Peyer's patch (tissue), 4 donors: ENCODE data around the gene KIF7. TPM values are rescaled to one million over a fixed set of nuclear protein-coding genes. Genes with fewer than 3 reads are reported as not detected.

Experiments used
- DNase-seq, 3 donors: peaks; one replicate each; pipeline ENCODE4 v3.0.0-alpha.2; 2017 to 2019
- H3K27ac ChIP-seq, 4 donors: fragments of 200-600 bp; sonication (generic); one replicate each; pipeline ENCODE4 v1.5.1; 2016 to 2019
- H3K27me3 ChIP-seq, 2 donors: fragments of 200-600 bp; sonication (generic); one replicate each; pipeline ENCODE4 v1.5.1; 2019
- H3K36me3 ChIP-seq, 3 donors: fragments of 200-600 bp; sonication (generic); one replicate each; pipeline ENCODE4 v1.5.1; 2016 to 2019
- H3K4me1 ChIP-seq, 4 donors: fragments of 200-600 bp; sonication (generic); one replicate each; pipeline ENCODE4 v1.5.1; 2016 to 2019
- H3K4me3 ChIP-seq, 4 donors: fragments of 200-600 bp; sonication (generic); 1 replicate in 3 of 4; 2 replicates in 1 of 4; pipeline ENCODE4 v1.5.1; 2016 to 2019; ENCODE audit warnings: mild to moderate bottlenecking in 1 of 4
- H3K9me3 ChIP-seq, 4 donors: fragments of 200-600 bp; sonication (generic); one replicate each; pipeline ENCODE4 v1.5.1; 2016 to 2019; ENCODE audit warnings: mild to moderate bottlenecking in 1 of 4
- CTCF ChIP-seq, 6 experiments: fragments of 450-650 bp in 4 of 6; fragments of 200-600 bp in 2 of 6; sonication (generic) in 1 of 6; IDR thresholded peaks; one replicate each; pipeline ENCODE4 v1.5.1; 2017 to 2019; ENCODE audit warnings: antibody characterized with exemption in 6 of 6, mild to moderate bottlenecking in 3 of 6, moderate library complexity in 1 of 6
- POLR2A ChIP-seq, 2 donors: fragments of 450-650 bp; IDR thresholded peaks; one replicate each; pipeline ENCODE4 v1.5.1; 2017; ENCODE audit warnings: antibody characterized with exemption in 2 of 2, mild to moderate bottlenecking in 2 of 2, moderate library complexity in 2 of 2
- total RNA-seq, 4 donors: library from RNA; depleted of rRNA; stranded (reverse); fragments of >200 nt; gene quantifications; one replicate each; pipeline ENCODE4 v1.1.0, GENCODE V29; 2016

Gene KIF7, protein sequence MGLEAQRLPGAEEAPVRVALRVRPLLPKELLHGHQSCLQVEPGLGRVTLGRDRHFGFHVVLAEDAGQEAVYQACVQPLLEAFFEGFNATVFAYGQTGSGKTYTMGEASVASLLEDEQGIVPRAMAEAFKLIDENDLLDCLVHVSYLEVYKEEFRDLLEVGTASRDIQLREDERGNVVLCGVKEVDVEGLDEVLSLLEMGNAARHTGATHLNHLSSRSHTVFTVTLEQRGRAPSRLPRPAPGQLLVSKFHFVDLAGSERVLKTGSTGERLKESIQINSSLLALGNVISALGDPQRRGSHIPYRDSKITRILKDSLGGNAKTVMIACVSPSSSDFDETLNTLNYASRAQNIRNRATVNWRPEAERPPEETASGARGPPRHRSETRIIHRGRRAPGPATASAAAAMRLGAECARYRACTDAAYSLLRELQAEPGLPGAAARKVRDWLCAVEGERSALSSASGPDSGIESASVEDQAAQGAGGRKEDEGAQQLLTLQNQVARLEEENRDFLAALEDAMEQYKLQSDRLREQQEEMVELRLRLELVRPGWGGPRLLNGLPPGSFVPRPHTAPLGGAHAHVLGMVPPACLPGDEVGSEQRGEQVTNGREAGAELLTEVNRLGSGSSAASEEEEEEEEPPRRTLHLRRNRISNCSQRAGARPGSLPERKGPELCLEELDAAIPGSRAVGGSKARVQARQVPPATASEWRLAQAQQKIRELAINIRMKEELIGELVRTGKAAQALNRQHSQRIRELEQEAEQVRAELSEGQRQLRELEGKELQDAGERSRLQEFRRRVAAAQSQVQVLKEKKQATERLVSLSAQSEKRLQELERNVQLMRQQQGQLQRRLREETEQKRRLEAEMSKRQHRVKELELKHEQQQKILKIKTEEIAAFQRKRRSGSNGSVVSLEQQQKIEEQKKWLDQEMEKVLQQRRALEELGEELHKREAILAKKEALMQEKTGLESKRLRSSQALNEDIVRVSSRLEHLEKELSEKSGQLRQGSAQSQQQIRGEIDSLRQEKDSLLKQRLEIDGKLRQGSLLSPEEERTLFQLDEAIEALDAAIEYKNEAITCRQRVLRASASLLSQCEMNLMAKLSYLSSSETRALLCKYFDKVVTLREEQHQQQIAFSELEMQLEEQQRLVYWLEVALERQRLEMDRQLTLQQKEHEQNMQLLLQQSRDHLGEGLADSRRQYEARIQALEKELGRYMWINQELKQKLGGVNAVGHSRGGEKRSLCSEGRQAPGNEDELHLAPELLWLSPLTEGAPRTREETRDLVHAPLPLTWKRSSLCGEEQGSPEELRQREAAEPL (N-terminal part only)
- total RNA-seq = 10 to 100 TPM in 1 of 4 donors, 1 to 10 TPM in 3; 1.1 to 13.2 (median 2.3) TPM

DNA sequence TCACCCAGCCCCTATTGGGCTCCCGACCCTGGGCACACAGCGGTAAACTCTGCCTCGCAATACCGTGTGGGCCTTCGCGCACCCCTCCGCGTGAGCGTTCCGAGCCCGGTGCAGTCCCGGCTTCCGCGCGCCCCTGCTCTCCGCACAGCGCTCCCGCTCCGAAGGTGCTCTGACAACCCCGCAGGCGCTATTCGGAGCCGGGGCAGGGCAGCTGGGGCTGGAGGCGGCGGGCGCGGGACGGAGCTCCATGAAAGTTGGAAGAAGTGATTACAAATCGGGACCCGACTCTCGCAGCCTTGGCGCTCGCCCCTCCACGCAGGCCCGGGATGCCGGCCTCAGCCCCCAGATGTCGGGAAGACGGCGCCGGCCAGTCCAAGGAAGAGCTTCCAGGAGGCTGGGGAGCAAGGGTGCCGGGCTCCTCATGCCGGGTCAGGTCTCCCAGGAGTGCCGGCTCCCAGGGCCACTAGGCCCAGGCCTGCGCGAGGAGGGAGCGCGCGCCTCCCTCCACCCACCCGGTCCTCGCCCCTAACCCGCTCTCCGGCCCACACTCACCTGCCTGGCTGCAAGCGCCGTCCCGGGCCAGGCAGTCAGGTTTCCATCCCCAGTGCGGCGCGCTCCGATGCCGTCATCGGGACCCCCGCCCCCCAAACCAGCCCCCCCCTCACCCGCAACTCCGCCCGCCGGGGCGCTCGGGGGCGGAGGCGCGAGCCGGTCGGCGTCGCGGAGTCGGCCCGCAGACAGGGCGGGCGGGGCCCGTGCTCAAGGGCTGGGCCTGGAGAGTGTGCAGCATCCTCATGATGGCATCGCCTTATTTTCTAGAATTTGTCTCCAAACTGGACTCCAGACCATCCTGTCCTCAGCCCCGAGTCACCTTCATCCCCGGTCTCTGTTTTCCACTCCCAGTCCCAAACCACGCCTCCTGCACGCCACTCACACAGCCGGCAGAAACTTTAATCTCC, at the start of gene KIF7:
Gene KIF7 (minus strand): TSS at position 621 of the 959 bp plus-strand sequence. CDS start 2,537 bp downstream, outside the sequence.
- Histone ChIP-seq H3K36me3 (no peaks in the 10 kb centered on the region), H3K27me3 (peaks cover 0 to 7% of the 10 kb centered on the region in 2 donors)

GRCh38 chr15:89704411-89704810, 49.1 kb upstream of the KIF7 start:
- no peaks in the 10 kb centered on the region for H3K4me1 ChIP-seq
- no peak overlapping the region for H3K4me3 ChIP-seq
- no peaks in the 10 kb centered on the region for H3K36me3 ChIP-seq
- H3K27ac ChIP-seq = no peak overlapping the region
- no peak for TF ChIP-seq CTCF (IDR thresholded peaks at IDR 0.05)
- TF ChIP-seq POLR2A (IDR thresholded peaks at IDR 0.05) = no peak
- H3K9me3 ChIP-seq = no peaks in the 10 kb centered on the region
- no peak for DNase-seq
- no peaks in the 10 kb centered on the region for H3K27me3 ChIP-seq

More for the DNA sequence above, at the start of gene KIF7:
- peak within 1 kb of the TSS; percentile 38 to 65 (median 50) for H3K4me3 ChIP-seq
- no peak for TF ChIP-seq CTCF (IDR thresholded peaks at IDR 0.05)
- TF ChIP-seq POLR2A (IDR thresholded peaks at IDR 0.05) = no peak
- no peaks in the 10 kb centered on the region for H3K9me3 ChIP-seq
- peak in 1 of 3 donors; percentile 45 for DNase-seq
- peaks cover 0 to 13% (median 6%) of the 10 kb centered on the region in 4 donors for H3K4me1 ChIP-seq
- peak within 1 kb of the TSS; percentile 5 to 47 (median 22) for H3K27ac ChIP-seq

- H3K9me3 ChIP-seq = no peaks in the 10 kb centered on the region
- H3K36me3 ChIP-seq = no peaks in the 10 kb centered on the region
- no peaks in the 10 kb centered on the region for H3K27me3 ChIP-seq
- H3K4me1 ChIP-seq = peaks cover 0 to 4% (median 1%) of the 10 kb centered on the region in 4 donors
- no peak overlapping the region for H3K27ac ChIP-seq
- no peak for DNase-seq
- no peak for TF ChIP-seq POLR2A (IDR thresholded peaks at IDR 0.05)
- H3K4me3 ChIP-seq = no peak overlapping the region
Observed at GRCh38 chr15:89695198-89695597, 39.9 kb upstream of the KIF7 start.

DNA sequence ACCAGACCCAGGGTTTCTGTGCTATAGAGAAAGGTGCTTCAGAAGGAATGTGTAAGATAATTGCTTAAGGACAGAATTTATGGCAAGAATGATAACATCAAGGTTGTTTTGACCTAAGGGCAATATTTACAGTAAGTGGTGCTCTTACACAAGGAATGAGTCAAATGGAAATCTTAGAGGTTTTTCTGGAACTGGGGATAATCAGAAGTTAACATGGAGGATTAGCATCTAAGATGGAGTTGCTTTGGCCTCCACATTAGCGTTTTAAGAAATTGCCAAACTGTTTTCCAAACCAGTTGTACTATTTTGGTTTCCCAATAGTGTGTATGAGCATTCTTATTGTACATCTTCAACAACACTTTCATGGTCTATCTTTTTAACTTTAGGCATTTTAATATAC, 38.4 kb upstream of the KIF7 start:
- no peak overlapping the region for H3K27ac ChIP-seq
- H3K27me3 ChIP-seq = no peaks in the 10 kb centered on the region
- H3K4me1 ChIP-seq = peaks cover 0 to 18% (median 1%) of the 10 kb centered on the region in 4 donors
- TF ChIP-seq POLR2A (IDR thresholded peaks at IDR 0.05) (no peak), CTCF (IDR thresholded peaks at IDR 0.05) (no peak)
- no peaks in the 10 kb centered on the region for H3K9me3 ChIP-seq
- H3K4me3 ChIP-seq = no peak overlapping the region
- DNase-seq = no peak
- no peaks in the 10 kb centered on the region for H3K36me3 ChIP-seq

GRCh38 chr15:89693091-89693490, 37.8 kb upstream of the KIF7 start:
- Histone ChIP-seq H3K36me3 (no peaks in the 10 kb centered on the region), H3K9me3 (no peaks in the 10 kb centered on the region), H3K27ac (no peak overlapping the region), H3K4me1 (peaks cover 0 to 21% (median 1%) of the 10 kb centered on the region in 4 donors), H3K27me3 (no peaks in the 10 kb centered on the region), H3K4me3 (no peak overlapping the region)
- TF ChIP-seq POLR2A (IDR thresholded peaks at IDR 0.05) = no peak
- no peak for TF ChIP-seq CTCF (IDR thresholded peaks at IDR 0.05)
- no peak for DNase-seq
